ENCODE measurements around the gene VMAC.

VMAC gene

DNA sequence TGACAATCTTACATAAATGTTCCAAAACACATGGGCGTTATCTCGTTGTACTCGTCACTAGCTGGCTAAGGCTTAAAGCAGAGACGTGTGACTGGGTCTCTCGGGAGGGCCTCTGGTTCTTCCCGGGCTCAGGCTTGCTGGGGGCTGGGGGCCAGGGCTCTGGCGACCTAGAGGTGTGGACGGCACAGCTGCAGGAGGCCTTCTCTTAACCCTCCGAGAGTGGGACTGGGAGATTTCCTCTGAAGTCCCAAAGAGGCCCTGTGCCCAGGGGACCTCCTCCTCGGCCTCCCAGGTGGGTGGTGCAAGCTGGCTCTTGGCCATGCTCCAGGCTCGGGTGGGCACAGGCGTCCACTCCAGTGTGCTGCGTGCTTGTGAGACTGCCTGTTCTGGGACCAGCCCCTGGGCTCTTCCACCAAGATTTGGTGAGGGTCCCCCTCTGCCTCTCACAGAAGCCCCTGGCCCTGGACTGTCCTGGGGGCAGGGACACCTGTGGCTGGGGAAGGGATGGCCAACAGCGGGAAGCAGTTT lies 11.6 kb downstream of the VMAC start:
- Histone ChIP-seq H3K9me3 (ENCODE audit: control insufficient read depth, low read length) (no peaks in the 10 kb centered on the region), H3K27ac (no peak overlapping the region), H3K36me3 (ENCODE audit: control insufficient read depth, insufficient read depth, low read length) (no peaks in the 10 kb centered on the region)

GRCh38 chr19:5917431-5918107 lies 12.9 kb downstream of the VMAC start:
- H3K4me1 ChIP-seq: peaks cover 3% of the 10 kb centered on the region
- no peaks in the 10 kb centered on the region for H3K36me3 ChIP-seq (ENCODE audit: control insufficient read depth, insufficient read depth, low read length)
- H3K9me3 ChIP-seq (ENCODE audit: control insufficient read depth, low read length): no peaks in the 10 kb centered on the region
- TF ChIP-seq CTCF (IDR thresholded peaks at IDR 0.05): no peak
- H3K27me3 ChIP-seq (ENCODE audit: control insufficient read depth, insufficient read depth, low read length): no peaks in the 10 kb centered on the region
- H2AFZ ChIP-seq: no peak overlapping the region
- no peaks in the 10 kb centered on the region for H3K79me2 ChIP-seq
- no peak overlapping the region for H3K4me3 ChIP-seq (ENCODE audit: low read depth, low read length)
- H3K4me2 ChIP-seq (ENCODE audit: low read length): no peak overlapping the region
- H3K9ac ChIP-seq: no peak overlapping the region
- no peak overlapping the region for H3K27ac ChIP-seq

More for the DNA sequence above, 11.6 kb downstream of the VMAC start:
- Histone ChIP-seq H3K4me1 (peaks cover 3% of the 10 kb centered on the region), H3K27me3 (ENCODE audit: control insufficient read depth, insufficient read depth, low read length) (no peaks in the 10 kb centered on the region), H3K4me2 (ENCODE audit: low read length) (no peak overlapping the region), H3K4me3 (ENCODE audit: low read depth, low read length) (no peak overlapping the region), H2AFZ (no peak overlapping the region), H3K79me2 (no peaks in the 10 kb centered on the region), H3K9ac (no peak overlapping the region)
- no peak for TF ChIP-seq CTCF (IDR thresholded peaks at IDR 0.05)

DNA sequence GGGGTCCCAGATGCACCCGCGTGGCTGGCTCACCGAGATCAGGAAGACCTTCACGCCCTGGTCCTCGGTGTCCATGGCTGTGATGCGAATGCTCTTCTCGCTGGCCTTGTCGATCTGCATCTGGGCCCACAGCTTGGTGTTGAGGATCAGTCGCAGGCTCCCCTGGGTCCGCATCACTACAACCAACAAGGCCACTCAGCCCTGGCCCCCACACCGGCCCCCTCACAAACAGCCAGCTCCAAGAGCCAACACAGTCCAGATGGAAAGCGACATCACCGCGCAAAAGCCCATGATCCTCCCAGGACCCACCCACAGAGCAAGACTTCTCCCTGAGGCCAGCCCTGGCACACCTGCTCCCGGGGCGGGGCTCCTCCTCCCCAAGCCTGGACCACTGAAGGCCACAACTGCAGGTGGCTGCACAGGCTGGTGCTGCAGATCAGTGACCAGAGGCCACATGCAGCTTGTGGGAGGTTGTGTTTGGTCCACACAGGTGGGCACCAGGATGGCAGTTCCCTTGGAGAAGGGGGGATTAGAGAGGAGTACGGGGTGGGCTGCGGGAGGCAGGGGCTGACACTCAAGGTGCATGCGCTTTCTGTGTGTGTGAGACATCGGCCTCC lies 13.9 kb downstream of the VMAC start:
- Histone ChIP-seq H3K4me2 (ENCODE audit: low read length) (no peak overlapping the region), H3K36me3 (ENCODE audit: control insufficient read depth, insufficient read depth, low read length) (no peaks in the 10 kb centered on the region), H3K9ac (no peak overlapping the region), H3K27me3 (ENCODE audit: control insufficient read depth, insufficient read depth, low read length) (no peaks in the 10 kb centered on the region), H3K9me3 (ENCODE audit: control insufficient read depth, low read length) (no peaks in the 10 kb centered on the region), H3K4me1 (peaks cover 3% of the 10 kb centered on the region), H3K4me3 (ENCODE audit: low read depth, low read length) (no peak overlapping the region), H2AFZ (no peak overlapping the region), H3K79me2 (no peaks in the 10 kb centered on the region), H3K27ac (no peak overlapping the region)
- TF ChIP-seq CTCF (IDR thresholded peaks at IDR 0.05): no peak

DNA sequence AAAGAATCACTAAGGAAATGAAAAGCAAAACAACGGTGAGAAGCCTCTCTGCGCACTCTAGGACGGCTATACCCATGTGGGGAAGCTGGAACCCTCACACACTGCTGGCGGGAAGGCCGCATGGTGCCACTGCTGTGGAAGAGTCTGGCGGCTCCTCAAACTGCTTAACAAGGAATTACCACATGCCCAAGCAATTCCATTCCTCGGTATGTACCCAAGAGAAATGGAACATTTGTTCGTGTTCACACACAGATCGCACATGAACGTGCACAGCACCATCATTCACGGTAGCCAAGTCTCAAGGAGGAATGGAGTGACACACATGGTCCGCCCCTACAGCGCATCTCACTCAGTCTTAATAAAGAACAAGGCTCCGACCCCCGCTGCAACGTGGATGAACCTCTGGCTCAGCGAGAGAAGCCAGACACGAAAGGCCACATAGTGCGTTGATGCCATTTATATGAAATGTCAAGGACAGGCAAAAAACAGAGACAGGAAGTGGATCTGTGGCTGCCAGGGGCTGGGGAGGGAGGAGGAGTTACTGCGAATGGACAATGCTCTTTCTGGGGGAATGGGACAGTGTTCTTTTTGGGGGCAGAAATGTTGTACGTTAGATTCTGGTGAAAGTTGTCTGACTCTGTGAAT lies 17.0 kb downstream of the VMAC start:
- Histone ChIP-seq H3K4me1 (no peaks in the 10 kb centered on the region), H3K4me3 (ENCODE audit: low read depth, low read length) (no peak overlapping the region), H3K36me3 (ENCODE audit: control insufficient read depth, insufficient read depth, low read length) (no peaks in the 10 kb centered on the region), H3K27ac (no peak overlapping the region), H3K9ac (no peak overlapping the region), H3K79me2 (no peaks in the 10 kb centered on the region), H2AFZ (no peak overlapping the region), H3K27me3 (ENCODE audit: control insufficient read depth, insufficient read depth, low read length) (no peaks in the 10 kb centered on the region), H3K9me3 (ENCODE audit: control insufficient read depth, low read length) (no peaks in the 10 kb centered on the region), H3K4me2 (ENCODE audit: low read length) (no peak overlapping the region)
- no peak for TF ChIP-seq CTCF (IDR thresholded peaks at IDR 0.05)
